Ishikawa (cell line): ENCODE results near the gene HOXA10.

ENCODE experiments used
- CEBPB ChIP-seq: IDR thresholded peaks from 2 replicates; pipeline ENCODE4 v1.6.1; 2012
- CREB1 ChIP-seq: IDR thresholded peaks from 2 replicates; pipeline ENCODE4 v1.6.1; 2012; ENCODE audit warnings: low read depth
- EGR1 ChIP-seq: IDR thresholded peaks from 2 replicates; pipeline ENCODE4 v1.6.1; 2012
- EP300 ChIP-seq: IDR thresholded peaks from 2 replicates; pipeline ENCODE4 v1.6.1; 2012; ENCODE audit warnings: borderline replicate concordance
- FOXM1 ChIP-seq: IDR thresholded peaks from 2 replicates; pipeline ENCODE4 v1.6.1; 2012; ENCODE audit warnings: low read depth, borderline replicate concordance
- MAX ChIP-seq: IDR thresholded peaks from 2 replicates; pipeline ENCODE4 v1.6.1; 2012
- NFIC ChIP-seq: IDR thresholded peaks from 2 replicates; pipeline ENCODE4 v1.6.1; 2012
- RAD21 ChIP-seq: IDR thresholded peaks from 2 replicates; pipeline ENCODE4 v1.6.1; 2012; ENCODE audit warnings: low read depth
- REST ChIP-seq: IDR thresholded peaks from 2 replicates; pipeline ENCODE4 v1.6.1; 2012; ENCODE audit warnings: low read depth, mild to moderate bottlenecking
- TAF1 ChIP-seq: IDR thresholded peaks from 2 replicates; pipeline ENCODE4 v1.6.1; 2012; ENCODE audit warnings: low read depth, mild to moderate bottlenecking
- TCF12 ChIP-seq: IDR thresholded peaks from 2 replicates; pipeline ENCODE4 v1.6.1; 2012; ENCODE audit warnings: low read depth
- TEAD4 ChIP-seq: IDR thresholded peaks from 2 replicates; pipeline ENCODE4 v1.6.1; 2012
- USF1 ChIP-seq: IDR thresholded peaks from 2 replicates; pipeline ENCODE4 v1.6.1; 2012
- YY1 ChIP-seq: IDR thresholded peaks from 2 replicates; pipeline ENCODE4 v1.6.1; 2012; ENCODE audit warnings: low read depth
- ZBTB7A ChIP-seq: IDR thresholded peaks from 2 replicates; pipeline ENCODE4 v1.6.1; 2012; ENCODE audit warnings: low read depth

HOXA10 gene

GRCh38 chr7:27215356-27215755 lies 41.2 kb upstream of the HOXA10 start:
- TF ChIP-seq NFIC (no peak), ZBTB7A (no peak), MAX (no peak), EGR1 (no peak)

GRCh38 chr7:27214239-27214950 lies 40.3 kb upstream of the HOXA10 start:
- TF ChIP-seq ZBTB7A, result no peak
- no peak for TF ChIP-seq MAX
- TF ChIP-seq TCF12, result no peak

- TF ChIP-seq USF1 (no peak), TCF12 (no peak), YY1 (no peak), EGR1 (no peak), MAX (no peak), REST (no peak), TEAD4 (no peak)
Measured at GRCh38 chr7:27213433-27214238, 39.5 kb upstream of the HOXA10 start.

GRCh38 chr7:27212497-27213432 lies 38.6 kb upstream of the HOXA10 start:
- TF ChIP-seq TCF12 (no peak), CEBPB (no peak), REST (no peak), FOXM1 (no peak), CREB1 (no peak), EGR1 (no peak), RAD21 (no peak), EP300 (no peak), MAX (no peak), TEAD4 (no peak), TAF1 (no peak), USF1 (no peak), NFIC (no peak), YY1 (no peak), ZBTB7A (no peak)

GRCh38 chr7:27211764-27212204 lies 37.7 kb upstream of the HOXA10 start:
- no peak for TF ChIP-seq EP300

- no peak for TF ChIP-seq USF1
- no peak for TF ChIP-seq TEAD4
- TF ChIP-seq EGR1, result no peak
- no peak for TF ChIP-seq RAD21
- TF ChIP-seq CREB1, result no peak
- TF ChIP-seq CEBPB, result no peak
- TF ChIP-seq MAX, result no peak
- no peak for TF ChIP-seq TCF12
- no peak for TF ChIP-seq TAF1
Measured at GRCh38 chr7:27211084-27211446, 36.9 kb upstream of the HOXA10 start.
